Measurements from ENCODE around the gene MORF4L2.

Gene MORF4L2, protein sequence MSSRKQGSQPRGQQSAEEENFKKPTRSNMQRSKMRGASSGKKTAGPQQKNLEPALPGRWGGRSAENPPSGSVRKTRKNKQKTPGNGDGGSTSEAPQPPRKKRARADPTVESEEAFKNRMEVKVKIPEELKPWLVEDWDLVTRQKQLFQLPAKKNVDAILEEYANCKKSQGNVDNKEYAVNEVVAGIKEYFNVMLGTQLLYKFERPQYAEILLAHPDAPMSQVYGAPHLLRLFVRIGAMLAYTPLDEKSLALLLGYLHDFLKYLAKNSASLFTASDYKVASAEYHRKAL

DNA sequence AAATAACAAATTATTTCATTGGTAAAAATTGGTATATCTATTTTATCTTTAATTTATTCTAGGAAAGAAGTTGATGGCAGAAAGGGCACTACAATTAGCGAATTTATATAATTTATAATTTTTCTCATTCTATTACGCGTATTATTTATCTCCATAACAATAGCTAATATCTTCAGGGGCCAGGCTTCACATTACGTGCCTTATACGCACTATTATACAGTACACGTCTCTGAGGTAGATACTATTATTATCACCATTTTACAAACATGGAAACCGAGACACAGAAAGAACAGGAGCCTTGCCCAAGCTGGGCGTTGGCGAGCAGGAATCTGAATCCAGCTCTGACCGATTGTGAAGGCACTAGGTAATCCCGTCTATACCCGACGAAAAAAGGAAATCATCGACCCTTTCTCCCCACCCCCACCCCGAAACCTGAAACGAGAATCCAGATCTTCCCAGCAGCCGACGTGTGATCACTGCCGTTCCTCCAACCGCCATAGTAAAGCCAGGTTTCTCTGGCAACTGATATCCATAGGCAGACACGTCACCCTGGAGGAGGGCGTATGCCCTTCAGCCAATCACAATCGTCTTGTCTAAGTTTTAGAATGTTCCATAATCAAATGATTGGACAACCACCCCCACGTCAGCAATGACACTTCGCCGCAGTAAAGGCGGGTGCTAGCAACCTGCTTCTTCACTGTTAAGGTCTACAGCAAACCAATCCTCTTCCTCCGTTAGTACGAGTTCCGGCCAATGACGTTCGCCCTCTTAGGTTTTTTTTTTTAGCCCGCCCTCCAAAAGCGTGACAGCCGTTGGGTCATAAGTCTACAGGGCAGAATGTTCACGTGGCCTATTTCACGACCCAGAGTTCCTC lies at the start of gene MORF4L2:
Gene MORF4L2 (minus strand): TSS at position 501 of the 874 bp plus-strand sequence. CDS start 9,672 bp downstream, outside the sequence.
- DNase-seq: peak; percentile 60 to 68

DNA sequence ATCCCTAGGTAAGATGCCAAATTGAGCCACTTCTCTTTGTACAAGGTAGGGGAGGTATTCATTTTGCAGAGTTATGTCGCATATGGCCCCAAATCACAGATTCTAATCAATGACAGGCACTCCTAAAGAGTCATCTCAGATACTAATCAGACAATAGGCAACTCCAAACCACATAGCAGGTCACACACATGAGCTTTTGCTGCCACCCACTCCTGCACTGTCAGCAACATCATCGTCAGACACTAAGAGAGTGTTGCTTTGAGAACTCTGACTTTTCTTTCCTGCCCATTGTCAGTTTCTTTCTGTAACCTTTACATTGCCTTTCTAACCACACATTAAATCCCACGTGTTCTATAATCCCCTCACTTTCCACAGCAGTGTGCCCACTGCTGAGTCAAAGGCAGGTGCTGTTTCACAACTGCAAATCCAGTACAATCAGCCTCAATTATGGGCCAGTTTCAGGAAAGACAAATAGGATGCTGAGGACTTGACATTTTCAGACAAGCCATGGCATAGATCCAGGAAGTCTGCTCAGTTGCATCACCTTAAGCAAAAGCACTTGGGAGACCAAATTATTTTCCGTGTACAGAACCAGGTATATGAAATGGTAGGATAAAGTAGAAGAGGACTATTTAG lies 47.7 kb upstream of the MORF4L2 start:
- no peak for DNase-seq

- DNase-seq: no peak
Observed at GRCh38 chrX:103733017-103733416, 46.5 kb upstream of the MORF4L2 start.

- no peak for DNase-seq
Observed at GRCh38 chrX:103730796-103731493, 44.4 kb upstream of the MORF4L2 start.

DNA sequence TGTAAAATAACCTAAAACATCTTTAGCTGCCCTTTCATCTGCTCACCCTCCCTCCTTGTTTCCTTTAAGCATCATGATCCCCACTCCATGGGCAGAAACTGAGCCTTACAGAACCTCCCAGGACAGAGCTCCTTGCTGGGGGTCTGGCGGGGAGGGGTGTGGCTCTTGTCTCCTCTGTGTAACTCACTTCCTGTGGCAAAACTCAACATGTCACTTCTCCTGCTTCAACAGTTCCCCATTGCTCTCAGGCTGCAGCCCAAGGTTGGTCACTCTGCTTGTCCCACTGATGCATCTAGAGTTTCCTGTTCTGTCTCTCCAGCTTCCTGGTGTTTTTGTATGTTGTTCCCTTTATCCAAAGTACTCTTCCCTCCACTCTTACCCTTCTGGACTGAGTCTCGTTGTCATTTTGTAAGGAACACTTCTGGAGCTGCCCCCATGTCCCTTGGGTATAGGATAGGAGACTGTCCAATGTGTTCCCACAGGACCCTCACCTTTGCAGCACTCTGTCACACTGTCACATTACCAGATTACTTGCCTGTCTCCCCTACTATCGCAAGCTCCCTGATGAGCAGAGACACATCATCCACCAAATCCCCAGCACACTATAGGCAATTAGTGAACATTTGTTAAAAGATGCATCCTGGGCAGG lies 43.8 kb upstream of the MORF4L2 start:
- no peak for DNase-seq

- DNase-seq: no peak
Observed at GRCh38 chrX:103729015-103729414, 42.5 kb upstream of the MORF4L2 start.

DNA sequence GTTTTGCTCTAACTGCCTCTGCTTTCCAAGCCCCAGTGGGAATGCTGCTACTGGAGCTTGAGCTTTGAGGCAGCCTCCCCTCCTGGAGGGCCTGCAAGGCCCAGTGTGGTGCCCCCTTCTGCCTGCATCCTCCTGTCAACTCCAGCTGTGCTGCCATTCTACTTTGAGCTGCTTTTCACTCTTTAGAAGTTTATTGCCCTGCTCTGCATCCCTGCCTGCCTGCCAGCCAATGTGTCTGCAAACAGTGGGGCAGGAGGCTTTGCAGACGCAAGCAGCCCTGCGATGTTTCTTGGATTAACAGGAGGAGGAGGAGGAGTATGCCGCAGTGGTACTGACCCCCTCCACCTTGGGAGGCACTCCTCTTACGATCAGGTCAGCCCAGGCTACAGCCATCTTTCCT lies 40.6 kb upstream of the MORF4L2 start:
- no peak for DNase-seq

- no peak for DNase-seq
Observed at GRCh38 chrX:103726477-103726876, 40.0 kb upstream of the MORF4L2 start.

DNA sequence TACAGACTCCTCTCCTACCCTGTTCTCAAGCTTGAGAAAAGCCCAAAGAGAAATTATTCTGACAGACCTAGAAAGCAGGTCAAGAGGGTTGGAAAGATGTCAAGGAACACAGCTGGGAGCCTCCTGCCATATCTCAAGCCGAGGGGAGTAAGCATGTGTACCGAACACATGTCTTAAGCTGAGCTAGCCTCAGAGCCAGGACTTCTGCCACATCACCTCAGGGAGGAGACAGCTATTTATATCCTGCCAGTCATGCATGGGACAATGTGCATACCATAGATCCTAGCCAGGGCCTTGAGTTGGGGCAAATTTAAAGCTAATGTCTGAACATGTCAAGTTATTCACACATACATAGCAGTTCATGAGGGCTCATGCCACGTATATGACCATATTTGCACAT lies 36.0 kb upstream of the MORF4L2 start:
- DNase-seq: no peak

GRCh38 chrX:103718120-103718519 lies 31.6 kb upstream of the MORF4L2 start:
- no peak for DNase-seq

DNA sequence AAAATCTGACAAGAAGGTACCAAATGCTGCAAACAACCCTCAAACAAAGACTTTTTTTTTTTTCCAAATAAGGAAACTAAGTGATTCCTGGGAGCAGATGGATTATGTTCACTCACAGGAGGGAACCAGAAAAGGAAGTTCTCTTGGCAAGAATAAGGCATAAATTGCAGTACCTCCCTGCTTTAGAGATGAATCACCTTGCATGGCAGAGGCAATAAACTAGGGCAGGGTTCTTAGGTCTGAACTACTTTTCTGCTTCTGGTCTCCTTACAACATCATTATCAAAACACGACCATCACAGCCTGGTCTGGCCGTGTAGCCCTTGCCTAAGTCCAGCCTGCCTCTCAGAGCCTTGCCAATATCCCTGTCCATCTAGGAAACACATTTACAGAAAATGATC lies 30.5 kb upstream of the MORF4L2 start:
- DNase-seq: no peak

- no peak for DNase-seq
Observed at GRCh38 chrX:103710609-103711008, 24.1 kb upstream of the MORF4L2 start, which contains the start of gene TMEM31. TMEM31 (plus strand) TSS chrX:103710909; CDS start chrX:103712259, 1,350 bp downstream.

- DNase-seq: no peak
Observed at GRCh38 chrX:103704863-103705262, 18.4 kb upstream of the MORF4L2 start.

DNA sequence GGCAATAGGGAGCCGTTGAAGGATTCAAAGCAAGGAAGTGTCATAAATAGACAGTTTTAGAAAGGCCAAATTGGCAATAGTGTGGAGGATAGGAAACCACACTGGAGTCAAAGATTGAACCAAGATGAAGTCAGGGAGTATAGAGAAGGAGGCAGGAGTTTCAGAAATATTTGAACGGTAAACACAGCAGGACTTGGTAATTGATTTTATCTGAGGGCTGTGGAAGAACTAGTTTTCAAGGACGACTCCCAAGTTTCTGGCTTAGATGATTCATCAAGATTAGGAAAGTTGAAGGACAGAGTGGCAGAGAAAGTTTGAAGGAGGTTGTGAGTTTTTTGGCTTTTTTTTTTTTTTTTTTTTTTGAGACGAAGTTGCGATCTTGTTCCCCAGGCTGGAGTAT lies 12.7 kb upstream of the MORF4L2 start:
- DNase-seq: no peak

- no peak for DNase-seq
Observed at GRCh38 chrX:103697687-103698086, 11.2 kb upstream of the MORF4L2 start.

DNA sequence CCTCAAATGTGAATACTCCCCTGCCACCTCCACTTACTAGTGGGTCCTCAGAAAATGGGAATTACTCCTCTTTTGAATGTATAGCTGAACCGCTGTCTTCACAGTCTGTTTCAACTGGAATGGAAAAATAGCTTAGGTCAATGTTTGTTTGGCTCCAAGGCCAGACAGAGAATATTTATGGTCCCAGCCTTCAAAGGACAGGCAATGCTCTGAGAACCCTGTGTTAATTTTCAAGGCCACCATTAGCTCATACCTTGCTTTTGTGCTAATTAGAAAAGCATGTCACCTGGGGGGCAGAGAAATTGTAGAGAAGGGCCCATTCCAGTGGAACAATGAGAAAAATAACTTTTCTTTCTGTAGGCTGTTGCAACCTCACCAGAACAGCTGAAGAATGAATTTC lies 4.6 kb upstream of the MORF4L2 start:
- no peak for DNase-seq

GRCh38 chrX:103688946-103689345 lies 2.4 kb upstream of the MORF4L2 start:
- no peak for DNase-seq

- peak; percentile 39 to 41 for DNase-seq
Observed at GRCh38 chrX:103687696-103688201, 1.2 kb upstream of the MORF4L2 start.

DNA sequence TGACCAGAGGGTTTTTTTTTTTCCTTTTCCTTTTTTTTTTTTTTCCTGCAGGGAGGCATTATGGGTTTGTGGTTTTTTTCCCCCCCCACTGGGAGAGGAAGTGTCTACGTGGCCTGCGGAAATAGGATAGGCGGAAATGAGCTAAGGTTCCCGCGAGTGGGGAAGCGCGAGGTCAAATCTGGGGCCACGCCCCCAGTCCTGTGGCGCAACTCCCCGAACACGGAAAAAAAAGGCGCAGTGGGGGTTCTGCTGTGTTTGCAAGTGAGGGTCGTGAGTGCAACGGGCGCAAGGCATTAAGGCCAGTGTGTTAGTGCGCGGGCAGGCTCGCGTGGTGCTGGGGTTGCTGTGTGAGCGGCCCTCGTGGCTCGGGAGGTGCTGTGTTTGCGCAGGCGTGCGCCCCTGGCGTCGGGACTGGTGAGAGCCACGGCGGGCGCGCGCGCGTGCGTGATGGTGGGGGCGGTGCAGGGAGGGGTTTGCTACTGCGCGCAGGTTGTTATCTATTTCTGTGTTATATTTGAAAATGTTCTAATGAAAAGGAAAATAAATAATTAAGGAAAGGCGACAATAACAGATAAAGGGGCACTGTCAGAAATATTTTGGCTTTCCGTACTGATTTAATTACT lies 685 bp upstream of the MORF4L2 start:
- peak; percentile 69 to 73 for DNase-seq

DNA sequence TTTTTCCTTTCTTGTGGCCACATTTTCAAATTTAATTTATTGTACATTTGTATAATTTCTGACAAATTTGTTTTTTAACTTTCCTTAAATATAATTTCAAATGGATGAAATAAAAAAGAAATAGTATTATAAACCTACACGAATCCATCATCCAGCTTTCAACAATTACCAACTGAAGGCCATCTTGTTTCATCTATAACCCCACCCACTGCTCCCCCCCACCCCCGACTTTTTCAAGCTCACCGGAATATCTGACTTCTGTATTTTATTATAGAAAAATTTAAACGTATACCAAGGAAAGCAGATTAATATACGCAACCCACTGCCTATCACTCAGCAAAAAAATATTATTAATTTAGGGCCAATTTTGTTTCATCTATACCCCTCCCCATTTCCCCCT lies 1.1 kb downstream of the MORF4L2 start:
- DNase-seq: no peak

- no peak for DNase-seq
Observed at GRCh38 chrX:103681443-103681842, 5.1 kb downstream of the MORF4L2 start.

Measured in stimulated activated CD4-positive, alpha-beta T cell treated with anti-CD3 and anti-CD28 coated beads, Interleukin-2, amount 100 ng/mL, for 48 hours (primary cell).